Activated T-cell treated with anti-CD3 and anti-CD28 coated beads for 48 hours (primary cell): ENCODE data around the gene CEP78.

Source experiments
- DNase-seq: peaks from one replicate; pipeline ENCODE4 v3.0.0-alpha.2; 2020; ENCODE audit warnings: low read depth

The CEP78 gene

GRCh38 chr9:78307360-78307759, 71.5 kb downstream of the CEP78 start:
- DNase-seq: no peak

- no peak for DNase-seq
These were observed 73.2 kb downstream of the CEP78 start for GRCh38 chr9:78309066-78309465.

- DNase-seq: no peak
These were observed 75.2 kb downstream of the CEP78 start for GRCh38 chr9:78311075-78311474.

GRCh38 chr9:78311886-78312524, 76.1 kb downstream of the CEP78 start:
- DNase-seq: no peak

- DNase-seq: no peak
These were observed 78.7 kb downstream of the CEP78 start for GRCh38 chr9:78314550-78314949.

GRCh38 chr9:78314953-78315870, 79.3 kb downstream of the CEP78 start:
- no peak for DNase-seq

- no peak for DNase-seq
These were observed 80.5 kb downstream of the CEP78 start for GRCh38 chr9:78316166-78316892.

- DNase-seq: no peak
These were observed 83.5 kb downstream of the CEP78 start for GRCh38 chr9:78319197-78320029.

- no peak for DNase-seq
These were observed 84.3 kb downstream of the CEP78 start for GRCh38 chr9:78320030-78320693.

GRCh38 chr9:78320875-78321496, 85.1 kb downstream of the CEP78 start:
- DNase-seq: no peak

- DNase-seq: no peak
These were observed 85.6 kb downstream of the CEP78 start for GRCh38 chr9:78321505-78321904.

- no peak for DNase-seq
These were observed 88.3 kb downstream of the CEP78 start for GRCh38 chr9:78324068-78324650.

- no peak for DNase-seq
These were observed 88.8 kb downstream of the CEP78 start for GRCh38 chr9:78324682-78325081.

- no peak for DNase-seq
These were observed 89.5 kb downstream of the CEP78 start for GRCh38 chr9:78325343-78325742.

- DNase-seq: no peak
These were observed 90.0 kb downstream of the CEP78 start for GRCh38 chr9:78325846-78326360.

- no peak for DNase-seq
These were observed 90.7 kb downstream of the CEP78 start for GRCh38 chr9:78326564-78326963.
